HCT116 (cell line): ENCODE measurements around the gene ZNF594.
"Not testable (repeated sequence)": the region's sequence is repeated elsewhere in the genome, so short reads cannot be mapped to it uniquely, and the experiment has no call there.

Source experiments
- EZH2 ChIP-seq: fragments of 200-600 bp; sonication (generic); IDR thresholded peaks from 2 replicates; pipeline ENCODE4 v1.6.1; 2017; ENCODE audit warnings: antibody characterized with exemption, mixed run types
- POLR2A ChIP-seq: IDR thresholded peaks from 2 replicates; pipeline ENCODE4 v1.7.0; 2011; ENCODE audit warnings: borderline replicate concordance; ENCODE audit not compliant: insufficient read depth, insufficient read length; ENCODE audit errors: extremely low read depth
- TCF7L2 ChIP-seq: IDR thresholded peaks from 2 replicates; pipeline ENCODE4 v1.7.0; 2011; ENCODE audit warnings: borderline replicate concordance, inconsistent platforms; ENCODE audit not compliant: insufficient read depth, insufficient read length; ENCODE audit errors: extremely low read depth

- not testable (repeated sequence) for TF ChIP-seq POLR2A, EZH2, TCF7L2
Measured at GRCh38 chr17:5142877-5143276, 48.8 kb downstream of the ZNF594 start.
